GM18907 (cell line): Measurements from ENCODE around the gene CSF1R.
"Not testable (repeated sequence)": the region's sequence is repeated elsewhere in the genome, so short reads cannot be mapped to it uniquely, and the experiment has no call there.

Experiments
- ATAC-seq: cut with Tn5 transposase; IDR thresholded peaks from one replicate; pipeline ENCODE4 v1.9.1; 2021; ENCODE audit warnings: mild to moderate bottlenecking, moderate library complexity; ENCODE audit not compliant: unreplicated experiment

The CSF1R gene

GRCh38 chr5:150057511-150057910 lies 28.8 kb downstream of the CSF1R start:
- no peak for ATAC-seq

- no peak for ATAC-seq
Measured at GRCh38 chr5:150057052-150057451, 29.3 kb downstream of the CSF1R start.

GRCh38 chr5:150056075-150056443 lies 30.3 kb downstream of the CSF1R start:
- no peak for ATAC-seq

- no peak for ATAC-seq
Measured at GRCh38 chr5:150055326-150056074, 30.9 kb downstream of the CSF1R start.

GRCh38 chr5:150054569-150054968 lies 31.8 kb downstream of the CSF1R start:
- ATAC-seq: no peak

GRCh38 chr5:150053713-150054392 lies 32.5 kb downstream of the CSF1R start:
- ATAC-seq: no peak

- ATAC-seq: no peak
Measured at GRCh38 chr5:150052956-150053712, 33.2 kb downstream of the CSF1R start.

GRCh38 chr5:150052226-150052955 lies 34.0 kb downstream of the CSF1R start:
- no peak for ATAC-seq

- no peak for ATAC-seq
Measured at GRCh38 chr5:150051657-150052195, 34.6 kb downstream of the CSF1R start.

GRCh38 chr5:150050172-150050811 lies 36.1 kb downstream of the CSF1R start:
- ATAC-seq: not testable (repeated sequence)

GRCh38 chr5:150046031-150046430 lies 40.3 kb downstream of the CSF1R start:
- ATAC-seq: no peak

- ATAC-seq: no peak
Measured at GRCh38 chr5:150045549-150045948, 40.8 kb downstream of the CSF1R start.

GRCh38 chr5:150044712-150045111 lies 41.6 kb downstream of the CSF1R start:
- no peak for ATAC-seq

- ATAC-seq: no peak
Measured at GRCh38 chr5:150044329-150044681, 42.0 kb downstream of the CSF1R start.

- no peak for ATAC-seq
Measured at GRCh38 chr5:150043657-150044328, 42.6 kb downstream of the CSF1R start.

- no peak for ATAC-seq
Measured at GRCh38 chr5:150042459-150042858, 43.9 kb downstream of the CSF1R start.

- ATAC-seq: no peak
Measured at GRCh38 chr5:150038547-150038946, 47.8 kb downstream of the CSF1R start.

GRCh38 chr5:150036513-150036912 lies 49.8 kb downstream of the CSF1R start:
- ATAC-seq: no peak

GRCh38 chr5:150035139-150035895 lies 51.0 kb downstream of the CSF1R start:
- ATAC-seq: peak; percentile 94
